Measurements from ENCODE around the gene WWOX. TPM values are rescaled to one million over a fixed set of nuclear protein-coding genes. Genes with fewer than 3 reads are reported as not detected.

Gene WWOX
- total RNA-seq, 1 experiment from 2014 or later = 38.9 TPM

- DNase-seq (ENCODE audit: low spot score) = no peak
- in situ Hi-C loops (cut with HindIII; ENCODE audit: low sequenced_read_pairs) = no loop called here
Measured at GRCh38 chr16:78629173-78629572, 529.7 kb downstream of the WWOX start.

- no peak for DNase-seq (ENCODE audit: low spot score)
- in situ Hi-C loops (cut with HindIII; ENCODE audit: low sequenced_read_pairs) = no loop called here
Measured at GRCh38 chr16:78630102-78630501, 530.6 kb downstream of the WWOX start.

- in situ Hi-C loops (cut with HindIII; ENCODE audit: low sequenced_read_pairs) = no loop called here
- DNase-seq (ENCODE audit: low spot score) = no peak
Measured at GRCh38 chr16:78633551-78633950, 534.1 kb downstream of the WWOX start.

GRCh38 chr16:78635807-78636206 lies 536.4 kb downstream of the WWOX start:
- DNase-seq (ENCODE audit: low spot score) = no peak
- in situ Hi-C loops (cut with HindIII; ENCODE audit: low sequenced_read_pairs) = no loop called here

- in situ Hi-C loops (cut with HindIII; ENCODE audit: low sequenced_read_pairs) = no loop called here
Measured at GRCh38 chr16:78638371-78638770, 538.9 kb downstream of the WWOX start.

GRCh38 chr16:78639775-78640174 lies 540.3 kb downstream of the WWOX start:
- in situ Hi-C loops (cut with HindIII; ENCODE audit: low sequenced_read_pairs) = no loop called here
- no peak for DNase-seq (ENCODE audit: low spot score)

More at GRCh38 chr16:78638371-78638770, 538.9 kb downstream of the WWOX start:
- DNase-seq (ENCODE audit: low spot score) = no peak

GRCh38 chr16:78640886-78641285 lies 541.4 kb downstream of the WWOX start:
- in situ Hi-C loops (cut with HindIII; ENCODE audit: low sequenced_read_pairs) = no loop called here

GRCh38 chr16:78641433-78641832 lies 542.0 kb downstream of the WWOX start:
- no peak for DNase-seq (ENCODE audit: low spot score)
- in situ Hi-C loops (cut with HindIII; ENCODE audit: low sequenced_read_pairs) = no loop called here

More at GRCh38 chr16:78640886-78641285, 541.4 kb downstream of the WWOX start:
- no peak for DNase-seq (ENCODE audit: low spot score)

GRCh38 chr16:78642621-78643285 lies 543.3 kb downstream of the WWOX start:
- DNase-seq (ENCODE audit: low spot score) = no peak
- in situ Hi-C loops (cut with HindIII; ENCODE audit: low sequenced_read_pairs) = no loop called here

GRCh38 chr16:78645657-78646056 lies 546.2 kb downstream of the WWOX start:
- in situ Hi-C loops (cut with HindIII; ENCODE audit: low sequenced_read_pairs) = no loop called here
- DNase-seq (ENCODE audit: low spot score) = no peak

- DNase-seq (ENCODE audit: low spot score) = no peak
- in situ Hi-C loops (cut with HindIII; ENCODE audit: low sequenced_read_pairs) = no loop called here
Measured at GRCh38 chr16:78647019-78647418, 547.6 kb downstream of the WWOX start.

- in situ Hi-C loops (cut with HindIII; ENCODE audit: low sequenced_read_pairs) = no loop called here
- no peak for DNase-seq (ENCODE audit: low spot score)
Measured at GRCh38 chr16:78647491-78647890, 548.0 kb downstream of the WWOX start.

GRCh38 chr16:78648517-78648916 lies 549.1 kb downstream of the WWOX start:
- peak; percentile 26 for DNase-seq (ENCODE audit: low spot score)
- in situ Hi-C loops (cut with HindIII; ENCODE audit: low sequenced_read_pairs) = no loop called here

- no peak for DNase-seq (ENCODE audit: low spot score)
- in situ Hi-C loops (cut with HindIII; ENCODE audit: low sequenced_read_pairs) = no loop called here
Measured at GRCh38 chr16:78650339-78651074, 551.1 kb downstream of the WWOX start.

GRCh38 chr16:78654929-78655328 lies 555.5 kb downstream of the WWOX start:
- no peak for DNase-seq (ENCODE audit: low spot score)
- in situ Hi-C loops (cut with HindIII; ENCODE audit: low sequenced_read_pairs) = no loop called here

- in situ Hi-C loops (cut with HindIII; ENCODE audit: low sequenced_read_pairs) = no loop called here
- no peak for DNase-seq (ENCODE audit: low spot score)
Measured at GRCh38 chr16:78655331-78656113, 556.1 kb downstream of the WWOX start.

- in situ Hi-C loops (cut with HindIII; ENCODE audit: low sequenced_read_pairs) = no loop called here
- DNase-seq (ENCODE audit: low spot score) = no peak
Measured at GRCh38 chr16:78656887-78657286, 557.4 kb downstream of the WWOX start.

GRCh38 chr16:78659216-78659615 lies 559.8 kb downstream of the WWOX start:
- in situ Hi-C loops (cut with HindIII; ENCODE audit: low sequenced_read_pairs) = no loop called here
- no peak for DNase-seq (ENCODE audit: low spot score)

- in situ Hi-C loops (cut with HindIII; ENCODE audit: low sequenced_read_pairs) = no loop called here
- no peak for DNase-seq (ENCODE audit: low spot score)
Measured at GRCh38 chr16:78659668-78660217, 560.3 kb downstream of the WWOX start.

GRCh38 chr16:78660795-78661194 lies 561.3 kb downstream of the WWOX start:
- in situ Hi-C loops (cut with HindIII; ENCODE audit: low sequenced_read_pairs) = no loop called here
- no peak for DNase-seq (ENCODE audit: low spot score)

Measured in G401 (cell line).